HG03342 (cell line): ENCODE results near the gene TYRP1.
"Not testable (repeated sequence)": the region's sequence is repeated elsewhere in the genome, so short reads cannot be mapped to it uniquely, and the experiment has no call there.

ENCODE experiments used
- ATAC-seq: cut with Tn5 transposase; IDR thresholded peaks from one replicate; pipeline ENCODE4 v1.9.1; 2021; ENCODE audit warnings: mild to moderate bottlenecking, moderate library complexity; ENCODE audit not compliant: unreplicated experiment

TYRP1 gene

DNA sequence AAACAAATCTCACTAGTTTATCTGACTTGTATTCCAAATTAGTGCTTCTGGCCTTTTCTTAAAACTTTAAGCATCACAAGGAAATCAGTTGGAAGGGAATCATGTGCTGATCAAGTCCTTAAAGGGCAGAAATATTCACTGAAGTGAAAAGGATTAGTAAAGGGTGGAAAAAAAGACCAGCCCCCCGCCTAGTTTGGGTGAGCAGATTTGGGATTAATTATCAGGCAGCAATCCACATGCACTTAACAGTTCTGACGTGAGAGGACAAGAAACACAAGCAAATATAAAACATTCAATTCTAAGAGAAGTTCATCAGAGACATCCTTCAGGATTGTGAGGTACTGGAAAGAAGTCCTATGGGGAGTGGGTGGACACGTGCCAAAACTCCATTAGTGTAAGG is at the start of gene TYRP1:
Gene TYRP1, plus strand, starts transcription at position 245 of the 400 bp plus-strand sequence. CDS start 612 bp downstream, outside the sequence.
- no peak for ATAC-seq

DNA sequence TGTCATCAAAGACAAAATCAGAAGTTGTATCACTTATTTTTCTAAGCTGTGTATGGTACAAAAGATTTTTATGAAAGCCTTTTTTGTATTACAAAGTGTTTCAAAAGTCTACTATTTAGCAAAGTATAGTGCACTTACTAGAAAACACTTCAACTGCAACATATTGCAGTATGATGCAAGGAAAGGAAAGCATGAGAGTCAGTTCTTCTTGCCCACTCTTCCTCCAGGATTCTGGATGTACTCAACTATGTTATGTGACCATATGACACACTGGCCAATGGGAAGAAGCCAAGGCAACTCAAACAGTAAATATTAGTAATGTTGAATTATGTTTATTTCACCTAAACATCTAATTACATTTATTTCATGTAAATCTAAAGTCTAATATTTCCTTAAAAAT is 49.5 kb upstream of the TYRP1 start:
- no peak for ATAC-seq

DNA sequence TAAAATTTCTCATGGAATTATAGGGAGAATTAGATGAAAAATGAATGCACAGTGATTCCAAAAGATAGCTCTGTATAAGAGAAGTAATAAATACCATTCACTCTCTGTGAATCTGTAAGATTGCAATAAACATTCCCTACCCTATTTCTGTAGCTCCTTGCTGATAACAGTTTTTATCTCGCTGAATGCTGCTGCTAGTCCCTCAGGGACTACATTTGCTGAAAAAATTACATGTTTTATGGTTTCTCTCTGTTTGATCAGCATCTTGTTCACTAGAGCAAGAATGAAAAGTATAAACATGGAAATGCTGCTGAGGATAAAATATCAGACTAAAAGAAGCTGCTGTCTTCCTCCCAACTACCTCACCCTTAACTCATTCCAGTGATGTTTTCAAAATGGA is 44.3 kb upstream of the TYRP1 start:
- ATAC-seq: no peak

DNA sequence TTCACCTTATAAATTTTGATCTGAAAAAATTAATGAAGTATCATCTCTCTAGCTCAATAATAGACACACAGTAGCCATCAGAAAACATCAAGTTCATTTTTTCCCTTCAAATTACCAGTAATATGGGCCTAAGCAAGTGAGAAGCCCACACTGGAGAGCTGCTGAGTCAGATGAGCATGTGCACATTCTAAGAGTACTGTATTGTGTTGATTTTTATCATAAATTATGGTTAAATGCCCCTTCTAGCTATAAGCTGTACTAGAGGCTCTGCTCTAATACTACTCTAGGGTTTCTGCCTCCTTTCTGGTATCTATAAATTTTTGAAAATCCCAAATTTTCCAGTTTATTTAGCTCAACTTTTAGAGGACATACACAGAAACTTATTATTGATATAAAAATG is 42.1 kb upstream of the TYRP1 start:
- ATAC-seq: no peak

- no peak for ATAC-seq
Measured at GRCh38 chr9:12652973-12653372, 40.2 kb upstream of the TYRP1 start.

DNA sequence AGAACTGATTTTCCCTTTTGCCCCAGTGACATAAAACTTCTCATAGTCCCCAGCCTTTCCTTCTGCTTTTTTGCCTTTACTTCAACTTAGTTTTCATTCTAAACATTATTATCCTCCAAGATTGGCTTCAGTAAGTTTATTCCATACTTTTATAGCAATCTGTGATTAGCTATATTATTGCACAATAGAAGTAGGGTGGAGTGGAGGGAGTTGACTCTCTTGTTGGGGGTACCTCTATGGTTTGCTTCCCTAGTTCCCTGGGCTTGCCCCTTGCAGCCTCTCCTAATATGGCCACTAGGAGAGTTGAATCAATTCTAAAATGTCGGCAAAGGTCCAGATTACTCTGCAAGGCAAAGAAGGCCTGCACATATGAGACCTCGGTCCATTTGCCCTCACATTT is 36.4 kb upstream of the TYRP1 start:
- no peak for ATAC-seq

DNA sequence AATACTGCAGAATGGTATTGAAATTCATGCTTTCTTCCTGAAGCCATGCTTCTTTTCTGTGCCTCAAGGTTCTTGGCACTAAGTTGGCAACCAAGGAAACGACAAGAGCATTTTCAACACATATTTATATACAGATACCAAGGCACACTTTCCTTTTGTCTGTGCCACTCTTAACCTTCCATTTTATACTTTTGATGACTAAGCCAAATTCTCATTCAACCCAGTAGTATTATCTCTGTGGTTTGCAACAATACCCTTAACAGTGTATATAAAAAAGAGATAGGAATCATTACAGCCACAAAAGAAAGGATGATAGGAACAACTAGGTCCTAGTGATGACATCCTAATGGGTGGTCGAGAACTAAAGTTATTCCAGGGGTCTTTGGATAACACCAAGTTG is 36.0 kb upstream of the TYRP1 start:
- no peak for ATAC-seq

DNA sequence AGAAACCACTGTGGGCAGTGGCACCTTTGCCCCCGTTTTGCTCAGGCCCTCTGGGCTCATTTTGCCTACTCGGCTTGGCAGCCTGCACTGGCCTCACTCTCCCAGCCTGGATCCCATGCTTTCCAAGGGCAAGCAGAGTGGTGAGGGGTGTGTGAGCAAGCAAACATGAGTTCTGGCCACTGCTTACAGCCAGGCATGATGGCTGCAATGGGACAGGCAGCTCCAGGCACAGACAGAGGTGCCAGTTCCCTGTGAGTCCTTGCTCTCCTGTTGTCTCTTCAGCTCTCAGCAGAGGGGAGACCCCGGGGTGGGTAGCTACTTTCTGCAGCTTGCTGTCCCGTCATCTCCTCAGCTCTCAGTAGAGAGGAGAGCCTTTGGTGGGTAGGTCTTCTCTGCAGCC is 35.2 kb upstream of the TYRP1 start:
- no peak for ATAC-seq

- no peak for ATAC-seq
Measured at GRCh38 chr9:12658531-12659209, 34.5 kb upstream of the TYRP1 start.

GRCh38 chr9:12659220-12659619 is 34.0 kb upstream of the TYRP1 start:
- no peak for ATAC-seq

GRCh38 chr9:12666813-12667212 is 26.4 kb upstream of the TYRP1 start:
- ATAC-seq: no peak

- no peak for ATAC-seq
Measured at GRCh38 chr9:12667892-12668291, 25.3 kb upstream of the TYRP1 start.

GRCh38 chr9:12670006-12670405 is 23.2 kb upstream of the TYRP1 start:
- ATAC-seq: no peak

GRCh38 chr9:12674961-12675360 is 18.2 kb upstream of the TYRP1 start:
- ATAC-seq: no peak

DNA sequence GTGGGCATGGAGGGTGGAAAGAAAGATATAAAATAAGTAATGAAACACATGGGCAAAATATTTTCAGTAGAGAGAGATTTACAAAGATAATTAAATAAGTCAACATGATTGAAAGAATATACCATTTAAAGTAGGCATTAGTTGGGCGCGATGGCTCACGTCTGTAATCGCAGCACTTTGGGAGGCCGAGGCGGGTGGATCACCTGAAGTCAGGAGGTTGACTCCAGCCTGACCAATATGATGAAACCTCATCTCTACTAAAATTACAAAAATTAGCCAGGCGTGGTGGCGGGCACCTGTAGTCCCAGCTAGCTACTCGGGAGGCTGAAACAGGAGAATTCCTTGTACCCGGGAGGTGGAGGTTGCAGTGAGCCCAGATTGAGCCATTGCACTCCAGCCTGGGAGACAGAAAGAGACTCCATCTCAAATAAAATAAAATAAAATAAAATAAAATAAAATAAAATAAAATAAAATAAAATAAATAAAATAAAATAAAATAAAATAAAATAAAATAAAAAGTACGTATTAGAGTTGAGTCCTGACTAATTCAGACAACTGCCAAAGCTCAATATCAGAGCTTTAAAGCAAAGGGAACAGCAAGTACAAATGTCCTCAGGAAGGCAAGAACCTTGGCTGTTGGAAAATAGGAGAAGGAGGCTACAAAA is 15.6 kb upstream of the TYRP1 start:
- ATAC-seq: not testable (repeated sequence)

DNA sequence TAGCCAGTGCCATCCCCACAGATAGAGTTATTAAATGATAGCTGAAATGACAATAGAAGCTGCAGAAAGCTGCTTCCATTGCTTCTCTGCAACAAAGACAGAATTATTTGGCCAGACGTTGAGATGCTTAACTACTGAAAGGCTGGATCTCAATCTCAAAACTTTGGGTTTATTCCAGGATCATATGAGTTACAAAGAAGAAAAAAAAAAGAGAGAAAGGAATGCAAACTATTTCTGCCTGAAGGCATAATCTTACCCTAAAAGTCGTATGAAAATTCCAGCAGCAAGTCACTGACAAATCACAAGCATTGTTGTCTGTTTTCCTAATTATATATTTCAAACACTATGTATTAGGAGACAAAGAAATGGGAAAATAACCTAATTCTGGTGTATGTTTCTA is 12.8 kb upstream of the TYRP1 start:
- ATAC-seq: no peak

DNA sequence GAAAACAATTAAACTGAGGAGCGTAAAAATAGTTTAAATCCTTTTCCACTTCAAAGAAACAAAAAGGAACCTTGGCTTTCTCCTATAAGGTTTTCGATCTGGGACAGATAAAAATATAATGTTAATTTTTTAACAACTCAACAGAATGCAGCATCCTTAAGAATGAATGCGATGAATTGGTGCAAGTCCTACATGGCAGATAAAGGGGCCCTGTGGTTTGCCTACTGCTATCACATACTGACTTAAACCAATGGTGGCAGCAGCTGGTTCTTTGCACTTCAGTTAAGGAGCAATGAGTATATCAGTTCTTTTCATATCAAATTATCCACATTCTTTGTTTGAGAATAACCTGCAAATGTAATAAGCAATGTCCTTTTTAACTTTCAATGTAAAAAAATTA is 12.4 kb upstream of the TYRP1 start:
- ATAC-seq: no peak

- ATAC-seq: no peak
Measured at GRCh38 chr9:12681620-12682019, 11.6 kb upstream of the TYRP1 start.

- ATAC-seq: no peak
Measured at GRCh38 chr9:12684974-12685373, 8.2 kb upstream of the TYRP1 start.

DNA sequence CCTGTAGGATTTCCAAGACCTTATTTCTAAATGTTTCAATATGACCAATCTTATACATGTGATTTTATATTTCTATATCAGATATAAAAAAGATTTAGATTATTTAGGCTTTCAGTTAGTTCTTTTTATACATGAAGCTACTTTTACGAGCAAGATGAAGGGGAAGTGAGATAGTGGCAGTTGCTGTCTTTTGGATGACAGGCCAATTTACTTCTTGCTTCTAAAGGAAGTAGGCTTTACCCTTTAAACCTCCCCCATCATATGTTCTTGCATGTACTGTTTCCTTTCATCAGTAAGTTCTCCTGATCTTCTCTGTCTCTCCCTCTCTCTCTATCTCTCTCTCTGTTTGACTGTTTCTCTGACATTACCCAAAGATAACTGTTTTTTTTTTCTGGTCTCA is 4.0 kb upstream of the TYRP1 start:
- no peak for ATAC-seq

DNA sequence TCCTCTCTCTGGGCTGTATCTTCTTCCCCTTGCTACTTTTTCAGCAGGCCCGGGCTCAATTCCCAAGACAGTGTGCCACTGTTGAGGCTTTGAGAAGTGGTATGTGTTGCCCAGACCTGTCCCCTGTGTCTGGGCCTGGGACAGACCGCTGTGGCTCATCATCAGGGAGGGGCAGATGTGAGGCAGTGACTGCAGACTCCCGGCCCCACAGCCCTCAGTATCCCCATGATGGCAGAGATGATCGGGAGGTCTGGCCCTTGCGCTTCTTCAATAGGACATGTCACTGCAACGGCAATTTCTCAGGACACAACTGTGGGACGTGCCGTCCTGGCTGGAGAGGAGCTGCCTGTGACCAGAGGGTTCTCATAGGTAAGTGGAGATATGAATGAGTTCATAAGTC is 828 bp downstream of the TYRP1 start:
- ATAC-seq: no peak

GRCh38 chr9:12695474-12695873 is 2.3 kb downstream of the TYRP1 start:
- no peak for ATAC-seq
